HepG2 (cell line): ENCODE data around the gene CACNA2D3.

ENCODE experiments used
- BRF2 ChIP-seq: sonication (generic); formaldehyde crosslinking; IDR thresholded peaks from 2 replicates; pipeline ENCODE4 v1.8.1; 2022; ENCODE audit warnings: mild to moderate bottlenecking, missing genetic modification reagents
- CCAR2 ChIP-seq: fragments of 200-400 bp; formaldehyde crosslinking; optimal IDR thresholded peaks from 2 replicates; pipeline ENCODE3; 2018; ENCODE audit warnings: low read depth, mild to moderate bottlenecking, low read length, moderate library complexity
- CTCF ChIP-seq: sonication (generic); formaldehyde crosslinking; IDR thresholded peaks from 2 replicates; pipeline ENCODE4 v1.5.0; 2020; ENCODE audit warnings: mild to moderate bottlenecking, missing genetic modification reagents, moderate library complexity
- MBNL3 ChIP-seq: fragments of 250-450 bp; sonication (Bioruptor Pico); conservative IDR thresholded peaks from 2 replicates; pipeline ENCODE4 v1.8.0; 2022; ENCODE audit warnings: mild to moderate bottlenecking, inconsistent platforms
- NR1H2 ChIP-seq: sonication (generic); formaldehyde crosslinking; IDR thresholded peaks from 2 replicates; pipeline ENCODE4 v1.8.1; 2022; ENCODE audit warnings: low read depth, missing genetic modification reagents, borderline replicate concordance
- POLR2A ChIP-seq, 2 experiments: IDR thresholded peaks; 2 replicates each; pipeline ENCODE4 v1.6.1; 2011; ENCODE audit warnings: low read depth in 2 of 2, low read length in 2 of 2, mild to moderate bottlenecking in 1 of 2, moderate library complexity in 1 of 2; ENCODE audit not compliant: insufficient read depth in 1 of 2
- SAP130 ChIP-seq: IDR thresholded peaks from 2 replicates; pipeline ENCODE4 v1.6.1; 2016; ENCODE audit warnings: low read depth
- ZNF660 ChIP-seq: sonication (generic); formaldehyde crosslinking; IDR thresholded peaks from 2 replicates; pipeline ENCODE4 v1.5.1; 2020; ENCODE audit warnings: mild to moderate bottlenecking, low read depth, missing genetic modification reagents, borderline replicate concordance
- TF ChIP-seq, protein P1 (sequence below): sonication (generic); formaldehyde crosslinking; IDR thresholded peaks from 2 replicates; pipeline ENCODE4 v1.4.0; 2020; ENCODE audit warnings: missing genetic modification reagents
- TF ChIP-seq, protein P2 (sequence below): sonication (generic); formaldehyde crosslinking; IDR thresholded peaks from 2 replicates; pipeline ENCODE4 v1.4.0; 2020; ENCODE audit warnings: missing genetic modification reagents

- TF ChIP-seq CTCF (CRISPR knock-in tag) = no peak
- TF ChIP-seq POLR2A (IDR thresholded peaks at IDR 0.05; ENCODE audit: insufficient read depth in 1 of 2, low read depth in 2 of 2, low read length in 2 of 2) = no peak
- TF ChIP-seq, protein P1, sequence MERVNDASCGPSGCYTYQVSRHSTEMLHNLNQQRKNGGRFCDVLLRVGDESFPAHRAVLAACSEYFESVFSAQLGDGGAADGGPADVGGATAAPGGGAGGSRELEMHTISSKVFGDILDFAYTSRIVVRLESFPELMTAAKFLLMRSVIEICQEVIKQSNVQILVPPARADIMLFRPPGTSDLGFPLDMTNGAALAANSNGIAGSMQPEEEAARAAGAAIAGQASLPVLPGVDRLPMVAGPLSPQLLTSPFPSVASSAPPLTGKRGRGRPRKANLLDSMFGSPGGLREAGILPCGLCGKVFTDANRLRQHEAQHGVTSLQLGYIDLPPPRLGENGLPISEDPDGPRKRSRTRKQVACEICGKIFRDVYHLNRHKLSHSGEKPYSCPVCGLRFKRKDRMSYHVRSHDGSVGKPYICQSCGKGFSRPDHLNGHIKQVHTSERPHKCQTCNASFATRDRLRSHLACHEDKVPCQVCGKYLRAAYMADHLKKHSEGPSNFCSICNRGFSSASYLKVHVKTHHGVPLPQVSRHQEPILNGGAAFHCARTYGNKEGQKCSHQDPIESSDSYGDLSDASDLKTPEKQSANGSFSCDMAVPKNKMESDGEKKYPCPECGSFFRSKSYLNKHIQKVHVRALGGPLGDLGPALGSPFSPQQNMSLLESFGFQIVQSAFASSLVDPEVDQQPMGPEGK = no peak
- no peak for TF ChIP-seq NR1H2 (CRISPR knock-in tag)
- TF ChIP-seq ZNF660 (CRISPR knock-in tag) = no peak
- TF ChIP-seq SAP130 (CRISPR knock-in tag) = no peak
- TF ChIP-seq MBNL3 (CRISPR knock-in tag) = no peak
- TF ChIP-seq CCAR2 = no peak
- TF ChIP-seq, protein P2, sequence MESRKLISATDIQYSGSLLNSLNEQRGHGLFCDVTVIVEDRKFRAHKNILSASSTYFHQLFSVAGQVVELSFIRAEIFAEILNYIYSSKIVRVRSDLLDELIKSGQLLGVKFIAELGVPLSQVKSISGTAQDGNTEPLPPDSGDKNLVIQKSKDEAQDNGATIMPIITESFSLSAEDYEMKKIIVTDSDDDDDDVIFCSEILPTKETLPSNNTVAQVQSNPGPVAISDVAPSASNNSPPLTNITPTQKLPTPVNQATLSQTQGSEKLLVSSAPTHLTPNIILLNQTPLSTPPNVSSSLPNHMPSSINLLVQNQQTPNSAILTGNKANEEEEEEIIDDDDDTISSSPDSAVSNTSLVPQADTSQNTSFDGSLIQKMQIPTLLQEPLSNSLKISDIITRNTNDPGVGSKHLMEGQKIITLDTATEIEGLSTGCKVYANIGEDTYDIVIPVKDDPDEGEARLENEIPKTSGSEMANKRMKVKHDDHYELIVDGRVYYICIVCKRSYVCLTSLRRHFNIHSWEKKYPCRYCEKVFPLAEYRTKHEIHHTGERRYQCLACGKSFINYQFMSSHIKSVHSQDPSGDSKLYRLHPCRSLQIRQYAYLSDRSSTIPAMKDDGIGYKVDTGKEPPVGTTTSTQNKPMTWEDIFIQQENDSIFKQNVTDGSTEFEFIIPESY = no peak
- TF ChIP-seq BRF2 (CRISPR knock-in tag) = no peak
These were observed 190.0 kb downstream of the CACNA2D3 start for GRCh38 chr3:54312156-54312899.
